M059J (cell line): ENCODE measurements around the gene SSTR1. TPM values are rescaled to one million over a fixed set of nuclear protein-coding genes. Genes with fewer than 3 reads are reported as not detected.
A peak's percentile ranks its signal among the peaks of the same experiment; 100 is the strongest.

Experiments used
- DNase-seq: peaks from one replicate; pipeline ENCODE4 v3.0.0-alpha.2; 2012; ENCODE audit warnings: low read depth
- total RNA-seq: library from RNA; depleted of rRNA; stranded (reverse); fragments of >200 nt; shearing (Covaris generic); gene quantifications from 2 replicates; pipeline ENCODE4 v1.2.3, GENCODE V29; 2014

SSTR1 gene
- total RNA-seq, 1 experiment from 2014 or later: 0.64 TPM

DNA sequence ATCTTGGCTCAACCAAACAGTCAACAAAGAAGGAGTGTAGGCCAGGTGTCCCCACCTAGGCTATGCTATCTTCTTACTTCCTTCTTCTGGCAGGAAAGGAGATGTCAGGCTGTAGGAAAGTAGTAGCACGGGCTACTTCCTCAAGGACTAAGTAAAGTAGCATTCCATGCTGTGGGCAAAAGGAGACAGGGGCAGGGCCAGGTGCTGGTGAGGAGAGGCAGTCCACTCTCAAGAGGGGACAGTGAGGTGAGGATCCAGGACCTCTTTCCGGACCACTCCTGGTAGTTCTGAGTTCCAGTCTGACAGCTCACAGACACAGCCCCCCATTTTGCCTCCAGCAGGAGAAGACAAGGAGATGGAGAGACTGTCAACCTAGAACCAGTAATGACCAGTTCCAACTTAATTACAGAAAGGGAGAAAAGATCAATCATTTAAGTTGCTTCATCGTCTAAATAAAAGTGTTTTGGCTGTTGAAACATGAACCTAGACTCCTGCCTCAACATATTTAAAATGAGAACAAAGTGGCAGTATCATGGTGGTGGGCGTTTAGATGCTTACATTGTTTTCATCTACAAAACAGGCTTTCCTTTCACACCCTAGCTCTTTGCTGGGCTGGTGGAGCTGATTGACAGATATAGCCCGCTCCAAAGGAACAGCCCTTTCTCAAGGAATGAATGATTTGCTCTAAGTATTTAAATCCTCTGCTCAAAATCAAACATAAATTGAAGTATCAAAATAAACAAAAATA, 5.1 kb upstream of the SSTR1 start:
- no peak for DNase-seq

GRCh38 chr14:38203929-38204718, 3.6 kb upstream of the SSTR1 start:
- DNase-seq: no peak

- no peak for DNase-seq
These were observed 3.0 kb upstream of the SSTR1 start for GRCh38 chr14:38204719-38205115.

DNA sequence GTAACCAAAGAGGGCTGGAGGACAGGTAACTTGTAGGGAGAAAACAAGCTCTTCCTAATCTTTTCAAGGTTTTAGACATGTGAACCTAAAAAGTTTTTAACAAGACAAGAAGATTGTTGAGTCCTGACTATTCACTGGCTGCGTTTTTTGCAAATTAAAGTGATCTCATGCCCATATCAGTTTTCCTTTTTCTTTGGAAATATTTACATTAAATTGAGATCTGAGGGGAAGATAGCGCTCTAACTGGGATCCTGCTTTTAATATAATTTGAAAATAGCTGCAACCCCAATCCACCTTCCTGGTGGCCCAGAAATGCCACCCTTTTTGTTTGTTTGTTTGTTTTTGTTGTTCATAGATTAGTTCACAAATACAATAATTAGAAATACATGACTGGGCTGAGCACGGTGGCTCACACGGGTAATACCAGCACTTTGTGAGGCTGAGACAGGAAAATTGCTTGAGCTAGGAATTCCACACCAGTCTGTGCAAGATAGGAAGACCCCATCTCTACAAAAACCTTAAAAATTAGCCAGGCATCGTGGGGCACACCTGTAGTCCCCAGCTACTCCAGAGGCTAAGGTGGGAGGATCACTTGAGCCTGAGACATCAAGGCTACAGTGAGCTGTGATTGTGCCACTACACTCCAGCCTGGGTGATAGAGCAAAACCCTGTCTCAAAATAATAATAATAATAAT, 2.4 kb upstream of the SSTR1 start:
- no peak for DNase-seq

DNA sequence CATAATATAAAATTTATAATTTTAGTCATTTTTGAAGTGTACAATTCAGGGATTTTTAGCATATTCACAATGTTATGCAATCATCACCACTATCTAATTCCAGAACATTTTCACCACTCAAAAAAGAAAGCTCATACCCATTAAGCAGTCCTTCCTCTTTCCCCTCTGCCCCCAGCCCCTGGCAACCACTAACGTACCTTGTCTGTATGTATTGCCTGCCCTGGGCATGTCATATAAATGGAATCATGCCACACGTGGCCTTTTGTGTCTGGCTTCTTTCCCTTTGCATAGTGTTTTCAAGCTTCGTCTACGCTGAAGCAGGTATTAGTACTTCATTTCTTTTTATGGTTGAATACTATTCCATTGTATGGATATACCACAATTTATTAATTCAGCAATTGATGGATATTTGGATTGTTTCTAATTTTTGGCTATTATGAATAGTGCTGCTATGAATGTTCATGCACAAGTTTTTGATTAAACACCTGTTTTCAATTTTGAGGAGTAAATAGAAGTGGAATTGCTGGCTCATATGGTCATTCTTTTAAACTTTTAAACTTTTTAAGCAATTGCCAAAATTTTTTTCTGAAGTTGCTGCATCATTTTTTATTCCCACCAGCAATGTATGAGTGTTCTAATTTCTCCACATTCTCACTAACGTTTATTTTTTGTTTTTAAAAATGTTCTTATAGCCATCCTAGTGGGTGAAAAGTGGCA, 1.6 kb upstream of the SSTR1 start:
- no peak for DNase-seq

DNA sequence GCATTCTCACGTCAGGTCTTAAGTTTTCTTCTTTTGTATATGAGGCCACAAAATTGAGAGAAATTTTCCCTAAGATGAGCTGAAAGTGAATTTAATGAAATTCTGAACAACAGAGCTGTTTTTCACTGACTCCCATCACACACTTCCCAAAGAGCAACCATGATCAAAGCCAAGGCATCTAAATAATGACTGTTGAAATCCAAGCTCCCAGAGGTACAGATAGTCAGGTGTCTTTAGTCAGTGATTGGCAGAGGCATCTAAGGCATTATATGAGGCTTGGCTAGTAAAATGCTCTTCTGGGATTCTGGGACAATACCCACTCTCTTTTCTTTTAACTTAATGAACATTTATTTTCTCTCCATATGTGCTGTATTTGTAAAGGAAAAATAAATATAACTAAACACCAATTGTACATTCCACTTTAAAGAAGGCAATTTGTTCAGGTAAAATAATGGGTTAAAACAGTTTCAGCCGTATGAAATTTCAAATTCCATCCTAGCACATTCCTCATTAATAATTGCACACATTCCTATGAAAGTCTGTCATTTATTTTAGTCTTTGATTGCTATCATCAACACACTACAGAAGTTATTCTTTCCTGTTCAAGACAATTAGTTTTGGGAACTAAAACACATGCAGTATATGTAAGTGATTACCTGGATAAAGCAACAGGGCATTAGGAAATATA, 871 bp upstream of the SSTR1 start:
- no peak for DNase-seq

DNA sequence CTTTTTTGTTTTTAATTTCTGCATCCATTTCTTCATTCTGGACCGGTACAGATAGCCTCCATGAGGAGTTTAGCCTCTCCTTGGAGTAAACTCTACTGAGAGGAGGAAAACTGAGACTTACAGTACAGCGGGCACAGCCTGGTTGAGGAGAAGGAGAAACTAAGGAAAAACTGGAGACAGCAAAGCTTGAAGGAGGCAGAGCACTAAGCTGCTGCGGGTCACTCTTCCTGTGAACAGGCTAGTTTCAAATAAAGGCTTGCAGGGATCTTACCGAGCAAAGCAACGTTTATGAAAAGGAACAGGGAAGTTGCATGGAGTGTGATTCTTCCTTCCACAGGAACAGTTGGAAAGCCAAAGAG, 348 bp upstream of the SSTR1 start:
- DNase-seq: no peak

DNA sequence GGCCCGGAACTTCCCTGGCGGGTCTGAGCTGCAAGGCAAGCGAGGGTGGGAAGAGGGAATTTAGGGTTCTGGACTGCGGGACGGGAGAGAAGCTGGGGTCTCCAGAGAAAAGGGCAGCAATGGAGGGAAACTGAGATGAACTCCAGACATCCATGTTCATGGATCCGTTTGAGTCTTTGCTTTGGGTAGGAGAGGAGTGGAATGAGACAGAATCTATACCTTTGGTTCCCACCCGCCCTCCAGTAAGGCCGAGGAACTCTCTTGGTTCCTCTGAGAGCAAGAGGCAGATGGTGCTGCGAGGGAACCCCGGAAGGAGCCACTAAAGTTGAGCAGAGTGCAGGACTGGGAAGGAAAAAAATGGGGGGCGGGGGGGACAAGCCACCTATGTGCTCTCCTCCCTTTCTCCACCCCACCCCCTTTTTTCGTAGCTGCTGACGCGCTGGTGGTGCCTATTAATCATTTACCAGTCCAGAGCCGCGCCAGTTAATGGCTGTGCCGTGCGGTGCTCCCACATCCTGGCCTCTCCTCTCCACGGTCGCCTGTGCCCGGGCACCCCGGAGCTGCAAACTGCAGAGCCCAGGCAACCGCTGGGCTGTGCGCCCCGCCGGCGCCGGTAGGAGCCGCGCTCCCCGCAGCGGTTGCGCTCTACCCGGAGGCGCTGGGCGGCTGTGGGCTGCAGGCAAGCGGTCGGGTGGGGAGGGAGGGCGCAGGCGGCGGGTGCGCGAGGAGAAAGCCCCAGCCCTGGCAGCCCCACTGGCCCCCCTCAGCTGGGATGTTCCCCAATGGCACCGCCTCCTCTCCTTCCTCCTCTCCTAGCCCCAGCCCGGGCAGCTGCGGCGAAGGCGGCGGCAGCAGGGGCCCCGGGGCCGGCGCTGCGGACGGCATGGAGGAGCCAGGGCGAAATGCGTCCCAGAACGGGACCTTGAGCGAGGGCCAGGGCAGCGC, 1.2 kb downstream of the SSTR1 start:
- no peak for DNase-seq

- DNase-seq: no peak
These were observed 2.2 kb downstream of the SSTR1 start for GRCh38 chr14:38209572-38210557.

DNA sequence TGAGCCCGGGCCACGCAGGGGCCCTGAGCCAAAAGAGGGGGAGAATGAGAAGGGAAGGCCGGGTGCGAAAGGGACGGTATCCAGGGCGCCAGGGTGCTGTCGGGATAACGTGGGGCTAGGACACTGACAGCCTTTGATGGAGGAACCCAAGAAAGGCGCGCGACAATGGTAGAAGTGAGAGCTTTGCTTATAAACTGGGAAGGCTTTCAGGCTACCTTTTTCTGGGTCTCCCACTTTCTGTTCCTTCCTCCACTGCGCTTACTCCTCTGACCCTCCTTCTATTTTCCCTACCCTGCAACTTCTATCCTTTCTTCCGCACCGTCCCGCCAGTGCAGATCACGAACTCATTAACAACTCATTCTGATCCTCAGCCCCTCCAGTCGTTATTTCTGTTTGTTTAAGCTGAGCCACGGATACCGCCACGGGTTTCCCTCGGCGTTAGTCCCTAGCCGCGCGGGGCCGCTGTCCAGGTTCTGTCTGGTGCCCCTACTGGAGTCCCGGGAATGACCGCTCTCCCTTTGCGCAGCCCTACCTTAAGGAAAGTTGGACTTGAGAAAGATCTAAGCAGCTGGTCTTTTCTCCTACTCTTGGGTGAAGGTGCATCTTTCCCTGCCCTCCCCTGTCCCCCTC, 3.0 kb downstream of the SSTR1 start:
- DNase-seq: no peak

- DNase-seq: no peak
These were observed 3.6 kb downstream of the SSTR1 start for GRCh38 chr14:38211255-38211735.

DNA sequence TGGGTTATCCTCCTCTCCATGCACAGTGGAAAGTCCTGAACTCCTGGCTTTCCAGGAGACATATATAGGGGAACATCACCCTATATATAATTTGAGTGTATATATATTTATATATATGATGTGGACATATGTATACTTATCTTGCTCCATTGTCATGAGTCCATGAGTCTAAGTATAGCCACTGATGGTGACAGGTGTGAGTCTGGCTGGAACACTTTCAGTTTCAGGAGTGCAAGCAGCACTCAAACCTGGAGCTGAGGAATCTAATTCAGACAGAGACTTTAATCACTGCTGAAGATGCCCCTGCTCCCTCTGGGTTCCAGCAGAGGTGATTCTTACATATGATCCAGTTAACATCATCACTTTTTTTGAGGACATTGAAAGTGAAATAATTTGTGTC, 4.4 kb downstream of the SSTR1 start:
- no peak for DNase-seq

DNA sequence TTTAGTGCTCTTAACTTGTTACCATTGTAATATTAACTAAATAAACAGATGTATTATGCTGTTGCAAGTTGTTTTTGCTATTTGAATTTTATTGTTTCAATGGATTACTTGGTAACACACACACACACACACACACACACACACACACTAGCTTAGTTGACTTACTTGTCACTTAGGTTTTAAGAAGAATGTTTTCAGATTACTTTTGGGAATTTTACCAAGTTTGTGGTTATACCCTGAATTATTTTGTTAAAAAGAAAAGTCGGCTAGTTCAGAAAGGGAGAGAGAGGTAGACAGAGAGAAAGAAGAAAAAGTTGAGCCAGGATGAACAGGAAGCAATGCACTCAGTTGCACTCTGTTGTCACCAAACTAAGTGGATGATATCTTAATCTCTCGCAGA, 5.3 kb downstream of the SSTR1 start:
- DNase-seq: peak; percentile 43

- no peak for DNase-seq
These were observed 9.8 kb downstream of the SSTR1 start for GRCh38 chr14:38217553-38217952.

GRCh38 chr14:38221077-38221476, 13.4 kb downstream of the SSTR1 start:
- no peak for DNase-seq

- DNase-seq: no peak
These were observed 16.6 kb downstream of the SSTR1 start for GRCh38 chr14:38224338-38224737.

DNA sequence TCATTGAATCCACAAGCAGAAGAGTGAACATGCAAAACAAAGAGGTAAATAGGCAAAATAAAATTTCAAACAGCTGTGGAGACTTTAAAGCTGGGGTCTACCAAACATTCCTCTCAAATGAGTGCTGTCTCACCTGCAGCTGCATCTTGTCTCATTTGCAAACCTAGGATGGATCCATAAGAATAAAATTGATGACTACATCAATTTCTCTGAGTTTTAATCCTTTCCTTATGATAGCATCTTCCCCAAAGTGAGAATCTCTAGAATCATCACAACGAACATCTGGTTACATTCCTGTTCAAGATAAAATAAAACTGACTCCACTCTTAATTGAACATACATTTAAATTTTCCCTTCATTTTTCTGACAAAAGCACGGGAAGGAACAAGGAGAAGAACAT, 18.2 kb downstream of the SSTR1 start:
- no peak for DNase-seq

DNA sequence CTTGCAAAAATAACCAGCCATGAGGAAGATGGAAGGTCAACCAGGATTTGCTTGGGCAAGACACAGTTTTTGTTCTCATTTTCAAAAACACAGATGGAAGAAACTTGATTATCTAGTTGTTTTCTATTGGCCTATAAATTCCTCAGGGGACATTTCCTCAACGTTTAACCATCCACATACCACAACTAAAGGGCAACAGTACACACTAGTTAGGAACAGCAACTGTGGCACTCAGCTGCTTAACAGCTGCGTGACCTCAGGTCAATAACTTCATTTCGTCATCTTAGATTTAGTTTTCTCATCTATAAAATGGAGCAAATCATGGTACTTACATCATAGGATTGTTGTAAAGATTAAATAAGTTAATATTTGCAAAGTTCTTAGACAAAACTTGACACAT, 18.7 kb downstream of the SSTR1 start:
- no peak for DNase-seq

GRCh38 chr14:38233218-38233617, 25.5 kb downstream of the SSTR1 start:
- DNase-seq: no peak
